ENCODE results near the gene CIB2. TPM values are rescaled to one million over a fixed set of nuclear protein-coding genes. Genes with fewer than 3 reads are reported as not detected.
A peak's percentile ranks its signal among the peaks of the same experiment; 100 is the strongest.

The CIB2 gene
- total RNA-seq, 1 donor from 2014 or later: 2.2 TPM

DNA sequence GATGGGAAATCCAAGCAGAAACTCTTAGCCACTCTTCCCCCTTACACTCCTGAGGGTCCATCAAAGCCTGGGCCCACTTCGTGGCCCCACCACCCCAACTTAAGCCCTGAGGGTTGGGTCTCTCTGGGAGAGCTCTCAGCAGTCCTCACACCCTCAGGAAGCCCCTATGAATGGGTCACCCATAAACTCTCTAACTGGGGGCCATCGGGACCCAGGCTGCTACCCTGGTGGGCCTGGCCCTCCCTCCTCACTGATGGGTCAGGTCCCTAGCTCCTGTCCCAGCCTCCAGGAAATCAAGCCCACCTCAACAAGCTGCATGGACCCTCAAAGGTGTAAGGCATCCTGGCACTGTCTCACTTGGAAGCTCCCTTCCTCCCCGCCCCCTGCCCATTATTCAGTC is 19.5 kb downstream of the CIB2 start:
- no peaks in the 10 kb centered on the region for H3K9me3 Mint-ChIP-seq
- intact Hi-C loops (cut with micrococcal nuclease): loop anchor here (2.0 kb wide), 1 partner anchor 37 kb away; the partner anchor contains the start of gene IDH3A
- no peak for DNase-seq (ENCODE audit: low spot score)
- H3K27me3 Mint-ChIP-seq (ENCODE audit: low read depth): no peaks in the 10 kb centered on the region
- H3K36me3 Mint-ChIP-seq (ENCODE audit: low read depth): no peaks in the 10 kb centered on the region
- peaks cover 17% of the 10 kb centered on the region for H3K4me1 Mint-ChIP-seq (ENCODE audit: low read depth)
- no peak overlapping the region for H3K27ac Mint-ChIP-seq
- no peak overlapping the region for H3K4me3 Mint-ChIP-seq (ENCODE audit: low read depth)

DNA sequence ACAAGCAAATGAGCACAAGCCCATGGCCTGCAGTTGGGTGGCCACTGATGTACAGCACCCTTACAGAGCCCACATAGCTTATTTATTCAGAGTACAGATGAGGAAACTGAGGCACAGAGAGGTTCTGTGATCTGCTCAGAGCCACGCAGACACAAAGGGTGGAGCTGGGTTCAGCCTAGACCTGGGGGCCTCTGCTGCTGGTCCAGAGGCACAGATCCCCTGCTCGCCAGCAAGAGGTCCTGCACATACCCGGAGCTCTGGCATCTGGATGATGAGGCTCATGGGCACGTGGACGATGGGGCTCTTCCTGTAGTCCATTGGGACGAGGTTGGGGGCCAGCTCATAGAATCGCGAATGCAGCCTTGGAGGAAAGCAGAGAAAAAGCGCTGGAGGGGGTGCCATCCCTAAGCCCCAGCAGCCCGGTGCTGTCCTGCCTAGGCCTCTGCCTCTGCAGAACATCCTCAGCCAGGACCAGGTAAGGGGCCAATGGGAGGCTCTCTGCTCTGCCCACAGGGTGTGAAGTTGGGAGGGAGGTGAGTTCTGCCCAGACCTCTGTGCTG is 20.2 kb downstream of the CIB2 start:
- no peak for DNase-seq (ENCODE audit: low spot score)
- no peaks in the 10 kb centered on the region for H3K36me3 Mint-ChIP-seq (ENCODE audit: low read depth)
- H3K27ac Mint-ChIP-seq: no peak overlapping the region
- no peak overlapping the region for H3K4me3 Mint-ChIP-seq (ENCODE audit: low read depth)
- no peaks in the 10 kb centered on the region for H3K27me3 Mint-ChIP-seq (ENCODE audit: low read depth)
- H3K9me3 Mint-ChIP-seq: no peaks in the 10 kb centered on the region
- intact Hi-C loops (cut with micrococcal nuclease): no loop called here
- H3K4me1 Mint-ChIP-seq (ENCODE audit: low read depth): peaks cover 25% of the 10 kb centered on the region

DNA sequence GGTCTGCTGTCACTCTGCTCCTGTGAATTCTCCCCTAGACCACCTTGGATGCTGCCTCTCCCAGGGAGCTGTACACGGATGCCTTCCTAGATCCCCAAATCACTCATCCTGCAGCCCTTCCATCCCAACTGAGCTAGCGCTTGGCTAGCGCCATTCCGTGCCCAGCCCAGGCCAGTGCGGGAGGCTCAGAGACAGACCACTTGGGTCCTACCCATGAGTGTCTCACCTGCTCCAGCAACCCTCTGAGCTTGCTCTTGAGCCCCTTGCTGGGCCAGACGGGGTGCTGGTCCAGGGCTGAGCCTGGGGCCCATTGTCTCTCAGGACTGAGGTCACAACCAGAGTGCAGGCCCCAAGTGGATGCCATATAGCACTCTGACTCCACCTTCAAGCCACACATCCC is 21.1 kb downstream of the CIB2 start:
- Mint-ChIP-seq H3K4me1 (ENCODE audit: low read depth) (peaks cover 34% of the 10 kb centered on the region), H3K36me3 (ENCODE audit: low read depth) (no peaks in the 10 kb centered on the region), H3K27me3 (ENCODE audit: low read depth) (no peaks in the 10 kb centered on the region), H3K9me3 (no peaks in the 10 kb centered on the region), H3K27ac (no peak overlapping the region), H3K4me3 (ENCODE audit: low read depth) (no peak overlapping the region)
- intact Hi-C loops (cut with micrococcal nuclease): no loop called here
- DNase-seq (ENCODE audit: low spot score): no peak

DNA sequence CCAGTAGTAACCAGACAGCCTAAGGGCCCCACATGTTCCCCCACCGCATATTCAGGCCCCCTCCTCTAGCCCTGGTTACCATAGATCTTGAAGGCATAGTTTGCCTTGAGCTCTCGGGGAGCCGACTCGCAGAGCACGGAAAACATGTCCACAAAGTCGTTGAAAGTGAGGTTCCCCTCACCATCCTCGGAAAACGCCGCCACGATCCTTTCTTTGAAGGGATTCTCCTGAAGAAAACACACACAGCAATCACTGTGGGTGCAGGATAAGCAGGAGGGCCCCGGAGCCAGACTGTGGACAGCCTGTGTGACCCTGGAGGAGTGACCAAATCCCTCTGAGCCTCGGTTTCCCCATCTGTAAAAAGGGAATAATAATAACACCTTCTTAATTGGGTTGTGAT is 22.1 kb downstream of the CIB2 start:
- no peak overlapping the region for H3K4me3 Mint-ChIP-seq (ENCODE audit: low read depth)
- intact Hi-C loops (cut with micrococcal nuclease): no loop called here
- H3K27me3 Mint-ChIP-seq (ENCODE audit: low read depth): no peaks in the 10 kb centered on the region
- H3K36me3 Mint-ChIP-seq (ENCODE audit: low read depth): no peaks in the 10 kb centered on the region
- no peak for DNase-seq (ENCODE audit: low spot score)
- H3K9me3 Mint-ChIP-seq: no peaks in the 10 kb centered on the region
- H3K4me1 Mint-ChIP-seq (ENCODE audit: low read depth): peaks cover 43% of the 10 kb centered on the region
- H3K27ac Mint-ChIP-seq: no peak overlapping the region

GRCh38 chr15:78108300-78109084 is 22.8 kb downstream of the CIB2 start:
- intact Hi-C loops (cut with micrococcal nuclease): loop anchor here (1.0 kb wide), 3 partner anchors 108 to 149 kb away; no protein-coding TSS in a partner anchor
- Mint-ChIP-seq H3K4me1 (ENCODE audit: low read depth) (peaks cover 48% of the 10 kb centered on the region), H3K27ac (no peak overlapping the region)

DNA sequence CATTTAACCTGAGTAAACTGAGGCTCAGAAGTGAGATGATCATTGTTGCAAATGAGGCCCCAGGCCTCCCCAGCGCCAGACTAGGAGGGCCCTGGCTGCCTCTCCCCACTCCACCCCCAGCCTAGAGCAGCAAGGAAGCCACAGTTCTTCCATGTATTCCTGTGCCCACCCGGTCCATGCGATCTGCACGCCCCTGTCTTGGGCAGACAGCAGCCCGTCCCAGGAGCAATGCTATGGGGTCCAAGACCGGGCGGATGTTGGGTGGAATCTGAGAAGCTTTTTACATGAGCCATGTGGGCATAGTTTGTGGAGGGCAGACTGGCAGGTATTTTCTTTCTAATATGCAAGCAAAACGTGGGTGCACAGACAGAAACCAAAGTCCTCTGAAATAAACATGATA is 23.8 kb downstream of the CIB2 start:
- H3K27me3 Mint-ChIP-seq (ENCODE audit: low read depth): no peaks in the 10 kb centered on the region
- H3K4me3 Mint-ChIP-seq (ENCODE audit: low read depth): no peak overlapping the region
- intact Hi-C loops (cut with micrococcal nuclease): no loop called here
- H3K36me3 Mint-ChIP-seq (ENCODE audit: low read depth): no peaks in the 10 kb centered on the region
- no peak for DNase-seq (ENCODE audit: low spot score)
- peaks cover 50% of the 10 kb centered on the region for H3K4me1 Mint-ChIP-seq (ENCODE audit: low read depth)
- no peaks in the 10 kb centered on the region for H3K9me3 Mint-ChIP-seq
- no peak overlapping the region for H3K27ac Mint-ChIP-seq

More at GRCh38 chr15:78108300-78109084, 22.8 kb downstream of the CIB2 start:
- Mint-ChIP-seq H3K9me3 (no peaks in the 10 kb centered on the region), H3K27me3 (ENCODE audit: low read depth) (no peaks in the 10 kb centered on the region), H3K4me3 (ENCODE audit: low read depth) (no peak overlapping the region), H3K36me3 (ENCODE audit: low read depth) (no peaks in the 10 kb centered on the region)
- peak; percentile 75 for DNase-seq (ENCODE audit: low spot score)

GRCh38 chr15:78105476-78106241 is 25.6 kb downstream of the CIB2 start:
- Mint-ChIP-seq H3K4me3 (ENCODE audit: low read depth) (peak overlapping the region; percentile 37), H3K27ac (peak overlapping the region; percentile 89), H3K9me3 (no peaks in the 10 kb centered on the region), H3K4me1 (ENCODE audit: low read depth) (peaks cover 54% of the 10 kb centered on the region), H3K27me3 (ENCODE audit: low read depth) (no peaks in the 10 kb centered on the region), H3K36me3 (ENCODE audit: low read depth) (no peaks in the 10 kb centered on the region)
- intact Hi-C loops (cut with micrococcal nuclease): loop anchor here (2.0 kb wide), 2 partner anchors 23 to 55 kb away; no protein-coding TSS in a partner anchor
- DNase-seq (ENCODE audit: low spot score): no peak

DNA sequence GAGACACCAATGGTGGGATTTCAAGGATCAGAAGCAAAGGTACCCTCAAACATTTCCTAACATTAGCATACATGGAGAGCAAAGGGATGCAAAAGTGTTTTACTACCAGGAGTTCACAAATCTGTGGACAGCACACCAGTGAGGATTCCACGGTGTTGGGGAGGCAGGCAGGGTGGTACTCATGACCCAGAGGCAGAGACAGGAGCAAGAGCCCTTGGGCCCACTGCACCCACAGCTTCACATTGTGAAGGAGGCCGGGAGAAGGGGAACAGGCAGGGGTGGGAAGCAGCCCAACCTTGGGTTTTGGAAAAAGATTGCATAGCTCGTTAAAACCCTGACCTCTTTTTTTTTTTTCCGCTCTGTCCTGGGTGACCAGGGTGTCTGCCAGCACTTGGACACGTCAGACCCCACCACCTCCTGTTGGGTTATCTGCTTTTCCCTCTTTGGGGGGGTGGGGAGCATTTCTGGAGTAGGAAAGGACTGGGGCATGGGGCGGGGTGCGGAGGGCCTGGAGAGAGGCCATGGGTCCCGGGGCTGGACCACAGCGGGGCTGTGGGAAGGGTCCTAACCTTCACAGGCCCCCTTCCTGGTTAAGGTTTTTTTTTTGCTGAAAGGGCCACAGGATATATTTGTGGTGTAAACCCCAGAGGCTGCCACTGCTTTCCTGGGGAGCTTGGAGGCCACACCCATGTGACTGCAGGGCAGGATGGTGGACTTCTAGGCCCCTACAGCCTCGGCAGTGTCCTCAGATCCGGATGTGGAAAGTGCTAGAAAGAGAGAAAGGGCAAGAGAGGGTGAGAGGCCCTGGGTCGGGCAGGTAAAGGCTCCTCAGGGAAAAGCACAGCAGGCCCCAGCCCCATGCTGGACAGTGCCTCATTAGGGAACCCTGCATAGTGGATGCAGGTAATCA is 26.4 kb downstream of the CIB2 start:
- Mint-ChIP-seq H3K4me1 (ENCODE audit: low read depth) (peaks cover 54% of the 10 kb centered on the region), H3K36me3 (ENCODE audit: low read depth) (no peaks in the 10 kb centered on the region), H3K9me3 (no peaks in the 10 kb centered on the region), H3K4me3 (ENCODE audit: low read depth) (peak overlapping the region; percentile 16), H3K27me3 (ENCODE audit: low read depth) (no peaks in the 10 kb centered on the region), H3K27ac (peak overlapping the region; percentile 89)
- intact Hi-C loops (cut with micrococcal nuclease): loop anchor here (2.0 to 5.0 kb wide), 3 partner anchors 22 to 54 kb away; no protein-coding TSS in a partner anchor
- no peak for DNase-seq (ENCODE audit: low spot score)

GRCh38 chr15:78104119-78104479 is 27.1 kb downstream of the CIB2 start:
- no peaks in the 10 kb centered on the region for H3K9me3 Mint-ChIP-seq
- intact Hi-C loops (cut with micrococcal nuclease): loop anchor here (2.0 to 5.0 kb wide), 3 partner anchors 21 to 53 kb away; no protein-coding TSS in a partner anchor
- peak overlapping the region; percentile 28 for H3K4me3 Mint-ChIP-seq (ENCODE audit: low read depth)
- H3K27me3 Mint-ChIP-seq (ENCODE audit: low read depth): no peaks in the 10 kb centered on the region
- no peak for DNase-seq (ENCODE audit: low spot score)
- H3K36me3 Mint-ChIP-seq (ENCODE audit: low read depth): no peaks in the 10 kb centered on the region
- H3K27ac Mint-ChIP-seq: peak overlapping the region; percentile 89
- H3K4me1 Mint-ChIP-seq (ENCODE audit: low read depth): peaks cover 54% of the 10 kb centered on the region

GRCh38 chr15:78103406-78104118 is 27.7 kb downstream of the CIB2 start:
- H3K9me3 Mint-ChIP-seq: no peaks in the 10 kb centered on the region
- H3K27me3 Mint-ChIP-seq (ENCODE audit: low read depth): no peaks in the 10 kb centered on the region
- H3K4me1 Mint-ChIP-seq (ENCODE audit: low read depth): peaks cover 51% of the 10 kb centered on the region
- peak overlapping the region; percentile 28 for H3K4me3 Mint-ChIP-seq (ENCODE audit: low read depth)
- DNase-seq (ENCODE audit: low spot score): peak; percentile 66
- no peaks in the 10 kb centered on the region for H3K36me3 Mint-ChIP-seq (ENCODE audit: low read depth)
- H3K27ac Mint-ChIP-seq: peak overlapping the region; percentile 89
- intact Hi-C loops (cut with micrococcal nuclease): loop anchor here (2.0 to 5.0 kb wide), 3 partner anchors 21 to 53 kb away; no protein-coding TSS in a partner anchor

GRCh38 chr15:78102741-78103140 is 28.5 kb downstream of the CIB2 start:
- Mint-ChIP-seq H3K4me1 (ENCODE audit: low read depth) (peaks cover 46% of the 10 kb centered on the region), H3K27ac (peak overlapping the region; percentile 63), H3K4me3 (ENCODE audit: low read depth) (no peak overlapping the region), H3K9me3 (no peaks in the 10 kb centered on the region), H3K27me3 (ENCODE audit: low read depth) (no peaks in the 10 kb centered on the region), H3K36me3 (ENCODE audit: low read depth) (no peaks in the 10 kb centered on the region)
- intact Hi-C loops (cut with micrococcal nuclease): loop anchor here (5.0 kb wide), 1 partner anchor 35 kb away; no protein-coding TSS in a partner anchor
- no peak for DNase-seq (ENCODE audit: low spot score)

Measured in activated T-helper 2 cell treated with anti-CD3 and anti-CD28 coated beads, Interferon-gamma antibody, Interleukin-2, Interleukin-4, amounts not matched to agents 10 μg/mL and 5 μg/mL and 100 μg/mL, durations not matched to agents 14 hours and 24 hours and 36 hours (primary cell).